Gastrocnemius medialis (tissue), 4 donors: Measurements from ENCODE around the gene MYO1B. TPM values are rescaled to one million over a fixed set of nuclear protein-coding genes. Genes with fewer than 3 reads are reported as not detected.

Source experiments
- ATAC-seq, 2 donors: fragments of 150-250 bp; one replicate each; pipeline ENCODE4 v1.9.1; 2016
- DNase-seq, 2 donors: peaks; one replicate each; pipeline ENCODE4 v3.0.0-alpha.2; 2019
- H3K27ac ChIP-seq, 4 donors: fragments of 200-600 bp; sonication (generic); 1 replicate in 1 of 4; 2 replicates in 3 of 4; pipeline ENCODE4 v1.5.1; 2016 to 2018; ENCODE audit warnings: mild to moderate bottlenecking in 2 of 4, moderate library complexity in 1 of 4
- H3K27me3 ChIP-seq, 3 donors: fragments of 200-600 bp; sonication (generic) in 2 of 3; 1 replicate in 1 of 3; 2 replicates in 2 of 3; pipeline versions ENCODE4 v1.5.1 to v1.6.0; 2016 to 2019; ENCODE audit warnings: mild to moderate bottlenecking in 1 of 3, moderate library complexity in 1 of 3
- H3K36me3 ChIP-seq, 2 donors: fragments of 200-600 bp; sonication (generic) in 1 of 2; one replicate each; pipeline ENCODE4 v1.5.1; 2017 to 2018
- H3K4me1 ChIP-seq, 2 donors: fragments of 200-600 bp; sonication (generic) in 1 of 2; one replicate each; pipeline ENCODE4 v1.5.1; 2016 to 2017; ENCODE audit warnings: mild to moderate bottlenecking in 2 of 2
- H3K4me3 ChIP-seq, 4 donors: fragments of 200-600 bp; sonication (generic) in 3 of 4; 1 replicate in 1 of 4; 2 replicates in 3 of 4; pipeline ENCODE4 v1.5.1; 2016 to 2019; ENCODE audit warnings: mild to moderate bottlenecking in 2 of 4
- H3K9me3 ChIP-seq, 3 donors: fragments of 200-600 bp; sonication (generic) in 2 of 3; 1 replicate in 1 of 3; 2 replicates in 2 of 3; pipeline ENCODE4 v1.5.1; 2016 to 2019
- POLR2A ChIP-seq, 2 donors: fragments of 450-650 bp; IDR thresholded peaks; one replicate each; pipeline ENCODE4 v1.6.1; 2017; ENCODE audit warnings: antibody characterized with exemption in 2 of 2, mild to moderate bottlenecking in 2 of 2, moderate library complexity in 2 of 2
- in situ Hi-C, 4 donors: fragments of 200-750 bp; cut with MboI; loops; one replicate each; pipeline versions ENCODE4 v1.15.0 to v1.8.0; 2017; ENCODE audit warnings: low sequenced_read_pairs in 4 of 4
- intact Hi-C: fragments of 100-400 bp; cut with DNase I; formaldehyde crosslinking; loops from one replicate; pipeline ENCODE4 v1.15.1; 2023; ENCODE audit warnings: low total_unique reads
- total RNA-seq, 4 donors: library from RNA; depleted of rRNA; stranded (reverse); fragments of >200 nt; gene quantifications; one replicate each; pipeline versions ENCODE4 v1.1.0 to v1.2.3, GENCODE V29; 2016
- TF ChIP-seq, protein P1 (sequence below), 5 experiments: fragments of 450-650 bp in 3 of 5; fragments of 200-600 bp in 2 of 5; sonication (generic) in 2 of 5; IDR thresholded peaks in 4 of 5; conservative IDR thresholded peaks in 1 of 5; 1 replicate in 4 of 5; 2 replicates in 1 of 5; pipeline ENCODE4 v1.5.1; 2016 to 2019; ENCODE audit warnings: antibody characterized with exemption in 5 of 5, mild to moderate bottlenecking in 3 of 5, moderate library complexity in 3 of 5

MYO1B gene
- total RNA-seq, 4 donors from 2014 or later, result 7.0 to 10.8 (median 10.0) TPM

DNA sequence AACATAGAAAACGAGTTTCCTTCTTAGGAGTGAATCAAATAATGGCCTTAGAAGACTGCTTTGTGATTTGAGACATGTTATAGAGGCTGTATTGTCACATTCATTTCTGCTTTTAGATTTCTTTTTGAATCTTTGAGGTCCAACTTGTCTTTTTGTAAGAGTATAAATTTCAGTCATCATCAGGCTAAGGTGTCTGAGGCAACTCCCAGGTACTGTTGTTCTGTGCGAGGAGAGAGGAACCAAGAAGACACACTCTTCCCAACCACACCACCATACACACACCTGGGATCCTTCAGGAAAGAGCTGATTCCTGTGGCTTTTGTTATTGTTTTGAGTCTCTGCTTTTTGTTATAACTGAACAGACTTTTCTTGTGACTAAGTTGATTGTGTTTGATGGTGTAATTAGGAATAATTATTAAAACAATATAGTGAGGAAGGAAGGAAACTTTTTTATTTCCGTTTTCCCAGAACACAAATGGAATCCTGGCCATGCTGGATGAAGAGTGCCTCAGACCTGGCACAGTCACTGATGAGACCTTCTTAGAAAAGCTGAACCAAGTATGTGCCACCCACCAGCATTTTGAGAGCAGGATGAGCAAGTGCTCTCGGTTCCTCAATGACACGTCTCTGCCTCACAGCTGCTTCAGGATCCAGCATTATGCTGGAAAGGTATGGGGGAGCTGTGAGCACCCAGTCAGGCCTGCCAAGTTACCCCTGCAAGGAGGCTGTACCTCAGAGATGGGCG is 140.4 kb downstream of the MYO1B start:
- DNase-seq (no peak), ATAC-seq (no peak)
- Histone ChIP-seq H3K36me3 (no peaks in the 10 kb centered on the region), H3K4me1 (peaks cover 0 to 4% of the 10 kb centered on the region in 2 donors), H3K27ac (peak overlapping the region in 3 of 4 donors; percentile 14 to 35 (median 29)), H3K27me3 (no peaks in the 10 kb centered on the region), H3K4me3 (no peak overlapping the region), H3K9me3 (no peaks in the 10 kb centered on the region)
- no peak for TF ChIP-seq POLR2A (IDR thresholded peaks at IDR 0.05)
- TF ChIP-seq, protein P1, sequence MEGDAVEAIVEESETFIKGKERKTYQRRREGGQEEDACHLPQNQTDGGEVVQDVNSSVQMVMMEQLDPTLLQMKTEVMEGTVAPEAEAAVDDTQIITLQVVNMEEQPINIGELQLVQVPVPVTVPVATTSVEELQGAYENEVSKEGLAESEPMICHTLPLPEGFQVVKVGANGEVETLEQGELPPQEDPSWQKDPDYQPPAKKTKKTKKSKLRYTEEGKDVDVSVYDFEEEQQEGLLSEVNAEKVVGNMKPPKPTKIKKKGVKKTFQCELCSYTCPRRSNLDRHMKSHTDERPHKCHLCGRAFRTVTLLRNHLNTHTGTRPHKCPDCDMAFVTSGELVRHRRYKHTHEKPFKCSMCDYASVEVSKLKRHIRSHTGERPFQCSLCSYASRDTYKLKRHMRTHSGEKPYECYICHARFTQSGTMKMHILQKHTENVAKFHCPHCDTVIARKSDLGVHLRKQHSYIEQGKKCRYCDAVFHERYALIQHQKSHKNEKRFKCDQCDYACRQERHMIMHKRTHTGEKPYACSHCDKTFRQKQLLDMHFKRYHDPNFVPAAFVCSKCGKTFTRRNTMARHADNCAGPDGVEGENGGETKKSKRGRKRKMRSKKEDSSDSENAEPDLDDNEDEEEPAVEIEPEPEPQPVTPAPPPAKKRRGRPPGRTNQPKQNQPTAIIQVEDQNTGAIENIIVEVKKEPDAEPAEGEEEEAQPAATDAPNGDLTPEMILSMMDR (IDR thresholded peaks at IDR 0.05 in 4 of 5, conservative IDR thresholded peaks at IDR 0.05 in 1 of 5), result no peak
- intact Hi-C loops (no loop called here), in situ Hi-C loops (no loop called here)

DNA sequence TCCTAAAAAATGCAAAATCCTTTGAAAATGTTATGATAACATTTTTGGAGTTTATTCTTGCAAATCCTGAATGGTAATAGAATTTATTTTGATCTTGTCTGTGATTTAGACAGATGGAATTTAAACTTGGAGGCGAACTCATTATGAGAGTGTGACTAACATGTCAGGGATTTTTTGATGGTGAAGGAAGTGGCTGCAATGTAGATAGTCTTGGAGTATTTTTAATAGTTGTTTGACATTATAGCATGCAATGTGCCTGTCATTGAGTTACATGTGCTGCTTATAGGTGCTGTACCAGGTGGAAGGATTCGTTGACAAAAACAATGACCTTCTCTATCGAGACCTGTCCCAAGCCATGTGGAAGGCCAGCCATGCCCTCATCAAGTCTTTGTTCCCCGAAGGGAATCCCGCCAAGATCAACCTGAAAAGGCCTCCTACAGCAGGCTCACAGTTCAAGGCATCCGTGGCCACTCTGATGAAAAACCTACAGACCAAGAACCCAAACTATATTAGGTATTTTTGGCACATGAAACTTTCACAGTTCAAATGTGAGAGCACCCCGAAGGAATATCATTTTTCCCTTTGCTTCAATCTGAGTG is 141.8 kb downstream of the MYO1B start:
- no peak overlapping the region for H3K27ac ChIP-seq
- H3K9me3 ChIP-seq, result no peaks in the 10 kb centered on the region
- TF ChIP-seq POLR2A (IDR thresholded peaks at IDR 0.05), result no peak
- TF ChIP-seq, protein P1 (IDR thresholded peaks at IDR 0.05 in 4 of 5, conservative IDR thresholded peaks at IDR 0.05 in 1 of 5), result no peak
- no peak for ATAC-seq
- no peak for DNase-seq
- no peak overlapping the region for H3K4me3 ChIP-seq
- H3K27me3 ChIP-seq, result no peaks in the 10 kb centered on the region
- H3K4me1 ChIP-seq, result peaks cover 0 to 4% of the 10 kb centered on the region in 2 donors
- intact Hi-C loops (no loop called here), in situ Hi-C loops (no loop called here)
- no peaks in the 10 kb centered on the region for H3K36me3 ChIP-seq

DNA sequence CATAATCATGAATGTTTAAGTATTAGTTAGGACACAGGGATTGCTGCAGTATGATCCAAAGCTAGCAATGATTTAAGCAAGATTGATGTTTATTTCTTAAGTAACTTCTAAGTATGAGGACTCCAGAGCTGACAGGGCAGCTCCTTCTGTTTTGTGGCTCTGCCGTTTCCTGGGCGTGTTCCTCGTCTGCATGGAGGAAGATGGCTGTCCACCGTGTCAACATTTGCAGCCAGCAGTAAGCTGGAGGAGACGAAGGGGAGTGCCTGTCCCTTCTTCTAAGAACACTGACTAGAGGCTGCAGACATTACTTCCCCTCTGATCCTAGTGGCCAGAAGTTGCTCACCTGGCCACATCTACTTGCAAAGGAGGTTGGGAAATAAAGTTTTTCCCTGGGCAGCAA is 144.1 kb downstream of the MYO1B start:
- Histone ChIP-seq H3K4me1 (peaks cover 0 to 4% of the 10 kb centered on the region in 2 donors), H3K9me3 (no peaks in the 10 kb centered on the region), H3K27me3 (no peaks in the 10 kb centered on the region), H3K4me3 (no peak overlapping the region), H3K36me3 (no peaks in the 10 kb centered on the region), H3K27ac (no peak overlapping the region)
- intact Hi-C loops, result no loop called here
- ATAC-seq (no peak), DNase-seq (no peak)
- no peak for TF ChIP-seq POLR2A (IDR thresholded peaks at IDR 0.05)
- TF ChIP-seq, protein P1 (IDR thresholded peaks at IDR 0.05 in 4 of 5, conservative IDR thresholded peaks at IDR 0.05 in 1 of 5), result no peak
- in situ Hi-C loops, result no loop called here

DNA sequence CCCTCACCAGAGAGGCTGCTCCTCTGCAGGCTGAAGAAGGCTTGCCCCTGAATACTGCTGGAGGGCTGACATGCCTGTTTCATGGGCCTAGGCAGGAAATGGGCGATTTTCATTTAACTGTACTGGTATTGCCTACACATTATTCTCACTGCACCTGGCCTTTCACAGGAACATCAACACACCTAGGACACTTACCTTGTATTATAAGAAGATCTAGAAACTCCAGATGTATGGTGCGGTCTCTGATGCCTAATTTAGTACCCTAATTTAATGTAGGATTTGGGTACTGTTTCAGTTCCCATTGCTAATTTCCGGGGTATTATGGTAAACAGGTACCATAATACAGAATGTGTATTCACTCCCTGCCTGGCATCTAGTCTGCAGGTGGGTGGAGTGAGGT is 146.0 kb downstream of the MYO1B start:
- H3K27ac ChIP-seq, result no peak overlapping the region
- no peak overlapping the region for H3K4me3 ChIP-seq
- ATAC-seq (no peak), DNase-seq (no peak)
- TF ChIP-seq, protein P1 (IDR thresholded peaks at IDR 0.05 in 4 of 5, conservative IDR thresholded peaks at IDR 0.05 in 1 of 5), result no peak
- TF ChIP-seq POLR2A (IDR thresholded peaks at IDR 0.05), result no peak
- no peaks in the 10 kb centered on the region for H3K9me3 ChIP-seq
- no peaks in the 10 kb centered on the region for H3K4me1 ChIP-seq
- no peaks in the 10 kb centered on the region for H3K36me3 ChIP-seq
- intact Hi-C loops (no loop called here), in situ Hi-C loops (no loop called here)
- no peaks in the 10 kb centered on the region for H3K27me3 ChIP-seq
